ENCODE measurements around the gene KLHL40.

Gene KLHL40

GRCh38 chr3:42653303-42653559 lies 32.1 kb upstream of the KLHL40 start:
- peaks cover 39% of the 10 kb centered on the region for H3K4me1 ChIP-seq (ENCODE audit: control insufficient read depth, insufficient read depth, low read length)
- H3K27me3 ChIP-seq (ENCODE audit: control insufficient read depth, insufficient read depth, low read length): no peaks in the 10 kb centered on the region
- peak overlapping the region; percentile 83 for H3K27ac ChIP-seq (ENCODE audit: low read depth, low read length)
- H3K4me3 ChIP-seq (ENCODE audit: low read length): peak overlapping the region; percentile 78
- H3K36me3 ChIP-seq (ENCODE audit: control insufficient read depth, insufficient read depth, low read length): no peaks in the 10 kb centered on the region
- H3K9ac ChIP-seq (ENCODE audit: low read length): peak overlapping the region; percentile 57

DNA sequence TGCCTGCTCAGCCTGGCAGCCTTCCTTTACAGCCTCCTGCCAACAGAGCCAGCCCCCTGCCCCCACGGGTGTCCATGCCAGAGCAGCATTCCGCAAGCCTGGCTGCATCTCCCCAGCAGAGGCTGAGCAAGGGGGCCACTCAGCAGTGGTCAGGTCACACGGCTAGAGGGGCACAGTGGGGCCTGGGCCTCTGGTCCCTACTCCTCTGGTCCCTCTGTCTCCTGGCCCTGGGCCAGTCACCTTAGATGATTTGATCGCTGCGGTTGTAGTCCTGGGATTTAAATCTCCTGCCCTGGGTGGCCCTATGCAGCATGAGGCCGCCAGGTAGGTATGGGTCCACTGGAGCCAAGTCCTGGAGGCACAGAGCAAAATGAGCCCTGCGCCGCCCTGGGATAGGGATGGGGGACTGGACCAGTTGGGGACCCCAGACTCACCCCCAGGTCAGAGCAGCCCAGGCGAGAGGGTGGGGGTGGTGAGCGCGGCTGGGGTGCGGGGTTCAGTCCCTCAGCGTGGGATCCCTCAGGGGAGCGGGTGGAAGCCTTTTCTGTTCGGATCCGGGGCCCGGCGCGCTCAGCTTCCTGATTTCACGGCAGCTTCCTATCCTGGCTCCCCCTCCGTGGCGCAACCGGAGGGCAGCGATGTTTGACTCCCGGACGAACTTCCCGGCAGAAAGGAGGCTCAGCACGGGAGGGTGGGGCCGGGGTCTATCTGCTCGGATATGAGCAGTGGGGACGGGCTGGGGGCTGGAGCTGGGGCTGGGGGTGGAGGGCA lies 31.6 kb upstream of the KLHL40 start, which contains the start of gene ZBTB47:
TSS of gene ZBTB47 (plus strand) at position 138 of the 771 bp plus-strand sequence. CDS start 4,659 bp downstream, outside the sequence.
- Histone ChIP-seq H3K27me3 (ENCODE audit: control insufficient read depth, insufficient read depth, low read length) (no peaks in the 10 kb centered on the region), H3K36me3 (ENCODE audit: control insufficient read depth, insufficient read depth, low read length) (no peaks in the 10 kb centered on the region), H3K9ac (ENCODE audit: low read length) (peak within 1 kb of the TSS; percentile 57), H3K27ac (ENCODE audit: low read depth, low read length) (peak within 1 kb of the TSS; percentile 83), H3K4me3 (ENCODE audit: low read length) (peak within 1 kb of the TSS; percentile 79), H3K4me1 (ENCODE audit: control insufficient read depth, insufficient read depth, low read length) (peaks cover 39% of the 10 kb centered on the region)

GRCh38 chr3:42654331-42655201 lies 30.8 kb upstream of the KLHL40 start:
- Histone ChIP-seq H3K36me3 (ENCODE audit: control insufficient read depth, insufficient read depth, low read length) (peaks cover 2% of the 10 kb centered on the region), H3K9ac (ENCODE audit: low read length) (peak overlapping the region; percentile 49), H3K27ac (ENCODE audit: low read depth, low read length) (peak overlapping the region; percentile 83), H3K27me3 (ENCODE audit: control insufficient read depth, insufficient read depth, low read length) (no peaks in the 10 kb centered on the region), H3K4me3 (ENCODE audit: low read length) (peak overlapping the region; percentile 79), H3K4me1 (ENCODE audit: control insufficient read depth, insufficient read depth, low read length) (peaks cover 40% of the 10 kb centered on the region)

GRCh38 chr3:42655331-42655888 lies 29.9 kb upstream of the KLHL40 start:
- Histone ChIP-seq H3K9ac (ENCODE audit: low read length) (no peak overlapping the region), H3K27me3 (ENCODE audit: control insufficient read depth, insufficient read depth, low read length) (no peaks in the 10 kb centered on the region), H3K27ac (ENCODE audit: low read depth, low read length) (peak overlapping the region; percentile 75), H3K36me3 (ENCODE audit: control insufficient read depth, insufficient read depth, low read length) (peaks cover 3% of the 10 kb centered on the region), H3K4me1 (ENCODE audit: control insufficient read depth, insufficient read depth, low read length) (peaks cover 49% of the 10 kb centered on the region), H3K4me3 (ENCODE audit: low read length) (peak overlapping the region; percentile 79)

DNA sequence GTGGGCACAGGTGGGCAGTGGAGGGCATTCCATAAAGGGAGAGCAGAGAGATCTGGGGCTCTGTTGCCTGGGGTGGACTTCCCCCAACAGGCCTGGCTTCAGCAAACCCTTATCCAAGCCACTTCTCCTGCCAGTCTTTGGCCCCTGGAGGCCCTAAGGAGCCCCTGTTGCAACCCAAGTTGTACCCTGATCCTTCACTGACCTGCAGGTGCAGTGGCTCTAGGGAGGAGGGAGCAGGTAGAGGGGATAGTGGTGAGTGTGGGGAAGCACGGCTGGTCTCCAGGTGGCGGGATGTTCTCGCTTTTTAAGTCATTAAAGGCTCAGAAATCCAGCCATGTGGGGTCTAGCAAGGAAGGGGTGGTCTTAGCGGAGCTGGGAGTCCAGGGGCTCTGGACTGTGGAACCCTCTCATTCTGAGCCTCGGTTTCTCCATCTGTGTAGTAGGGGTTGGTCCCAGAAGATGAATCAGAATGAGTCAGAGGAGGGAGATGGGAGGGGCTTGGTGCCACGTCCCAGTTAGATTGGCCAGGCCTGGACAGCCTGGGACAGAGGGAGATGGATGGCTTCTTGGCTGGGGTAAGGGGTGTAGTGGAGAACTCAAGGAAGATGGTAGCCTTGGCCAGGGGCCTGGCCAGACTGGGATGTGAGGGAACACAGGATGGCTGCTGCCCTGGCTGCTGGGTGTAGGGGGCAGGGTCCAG lies 29.2 kb upstream of the KLHL40 start:
- Histone ChIP-seq H3K9ac (ENCODE audit: low read length) (no peak overlapping the region), H3K36me3 (ENCODE audit: control insufficient read depth, insufficient read depth, low read length) (peaks cover 5% of the 10 kb centered on the region), H3K4me1 (ENCODE audit: control insufficient read depth, insufficient read depth, low read length) (peaks cover 45% of the 10 kb centered on the region), H3K27ac (ENCODE audit: low read depth, low read length) (peak overlapping the region; percentile 75), H3K27me3 (ENCODE audit: control insufficient read depth, insufficient read depth, low read length) (no peaks in the 10 kb centered on the region), H3K4me3 (ENCODE audit: low read length) (peak overlapping the region; percentile 29)

DNA sequence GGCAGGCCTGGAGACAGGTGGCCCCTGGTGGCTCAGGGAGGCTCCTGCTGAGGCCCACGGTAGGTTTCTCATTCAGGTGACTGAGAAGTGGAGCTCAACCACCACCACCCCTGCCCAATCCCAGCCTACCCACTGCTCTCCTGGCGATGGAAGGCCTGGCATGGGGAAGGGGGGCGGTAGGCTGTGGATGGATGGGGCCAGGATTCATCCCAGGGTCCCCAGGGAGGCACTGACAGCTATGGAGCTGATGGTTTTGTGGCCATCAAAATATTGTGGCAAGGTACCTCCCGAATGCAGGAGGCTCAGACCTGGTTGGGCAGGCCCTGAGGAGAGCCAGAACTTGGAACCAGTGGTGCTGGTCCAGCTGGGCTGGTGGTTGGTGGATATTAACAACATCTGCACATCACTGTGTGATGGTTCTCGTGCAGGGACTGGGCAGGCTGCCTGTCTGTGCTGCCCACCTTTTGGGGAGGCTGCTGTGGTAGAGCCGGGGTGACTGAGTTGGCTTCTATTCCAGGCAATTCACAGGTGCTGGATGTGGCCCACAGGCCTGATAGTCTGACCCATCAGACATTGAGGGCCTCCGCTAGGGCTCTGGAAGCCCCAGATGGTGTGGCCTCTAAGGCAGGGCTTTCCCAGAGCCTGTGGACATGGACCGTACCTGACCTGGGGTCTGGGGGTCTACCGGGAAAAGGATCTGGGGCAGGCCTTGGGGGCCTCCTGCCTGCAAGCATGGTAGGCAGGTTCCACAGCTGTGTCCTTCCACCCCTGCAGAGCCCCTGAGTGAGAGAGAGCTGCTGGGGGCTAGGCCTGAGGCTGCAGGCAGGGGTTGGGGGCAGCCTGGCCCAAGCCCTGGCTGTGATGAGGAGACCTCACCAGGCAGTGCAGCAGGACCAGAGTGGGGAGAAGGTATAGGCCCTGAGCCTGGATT lies 28.4 kb upstream of the KLHL40 start:
- Histone ChIP-seq H3K36me3 (ENCODE audit: control insufficient read depth, insufficient read depth, low read length) (peaks cover 5% of the 10 kb centered on the region), H3K27me3 (ENCODE audit: control insufficient read depth, insufficient read depth, low read length) (no peaks in the 10 kb centered on the region), H3K9ac (ENCODE audit: low read length) (no peak overlapping the region), H3K4me3 (ENCODE audit: low read length) (no peak overlapping the region), H3K4me1 (ENCODE audit: control insufficient read depth, insufficient read depth, low read length) (peaks cover 37% of the 10 kb centered on the region), H3K27ac (ENCODE audit: low read depth, low read length) (no peak overlapping the region)

DNA sequence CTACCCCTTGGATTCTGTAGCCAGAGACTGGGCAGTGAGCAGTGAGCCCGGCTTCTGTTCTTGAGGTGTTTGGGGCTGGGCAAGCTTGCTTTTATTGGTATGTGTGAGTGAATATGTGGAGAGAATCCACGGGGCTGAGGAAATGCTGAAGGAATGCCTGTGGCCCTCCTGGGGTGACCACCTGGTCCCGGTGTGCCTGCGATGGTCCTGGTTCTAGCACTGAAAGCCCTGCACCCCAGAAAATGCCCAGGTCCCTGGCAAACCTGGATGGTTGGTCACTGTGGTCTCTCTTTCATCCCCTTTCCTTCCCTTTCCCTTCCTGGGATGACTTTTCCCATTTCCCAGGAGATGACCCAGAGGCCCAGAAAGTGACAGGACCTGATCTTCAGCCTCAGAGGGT lies 27.7 kb upstream of the KLHL40 start:
- Histone ChIP-seq H3K4me3 (ENCODE audit: low read length) (no peak overlapping the region), H3K27ac (ENCODE audit: low read depth, low read length) (no peak overlapping the region), H3K9ac (ENCODE audit: low read length) (no peak overlapping the region)

DNA sequence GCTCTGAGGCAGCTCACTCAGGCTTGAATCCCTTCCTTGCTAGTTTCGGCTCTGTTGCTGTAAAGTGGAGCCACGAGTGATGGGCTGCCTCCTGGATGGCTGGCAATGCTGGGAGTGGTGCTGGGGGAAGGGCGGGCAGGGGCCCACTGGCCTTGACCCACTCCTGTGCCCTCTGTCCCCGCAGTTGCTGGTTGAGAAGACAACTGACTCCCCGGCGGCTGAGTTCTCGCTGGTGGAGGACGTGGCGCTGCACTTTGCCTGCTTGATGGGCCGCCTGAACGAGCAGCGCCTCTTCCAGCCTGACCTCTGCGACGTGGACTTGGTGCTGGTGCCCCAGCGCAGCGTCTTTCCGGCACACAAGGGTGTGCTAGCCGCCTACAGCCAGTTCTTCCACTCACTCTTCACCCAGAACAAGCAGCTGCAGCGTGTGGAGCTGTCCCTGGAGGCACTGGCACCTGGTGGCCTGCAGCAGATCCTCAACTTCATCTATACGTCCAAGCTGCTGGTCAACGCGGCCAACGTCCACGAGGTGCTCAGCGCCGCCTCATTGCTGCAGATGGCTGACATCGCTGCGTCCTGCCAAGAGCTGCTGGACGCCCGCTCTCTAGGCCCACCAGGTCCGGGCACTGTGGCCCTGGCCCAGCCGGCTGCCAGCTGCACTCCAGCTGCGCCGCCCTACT lies 27.1 kb upstream of the KLHL40 start:
- H3K4me1 ChIP-seq (ENCODE audit: control insufficient read depth, insufficient read depth, low read length): peaks cover 24% of the 10 kb centered on the region
- no peak overlapping the region for H3K27ac ChIP-seq (ENCODE audit: low read depth, low read length)
- H3K36me3 ChIP-seq (ENCODE audit: control insufficient read depth, insufficient read depth, low read length): peaks cover 5% of the 10 kb centered on the region
- H3K9ac ChIP-seq (ENCODE audit: low read length): no peak overlapping the region
- H3K4me3 ChIP-seq (ENCODE audit: low read length): no peak overlapping the region
- H3K27me3 ChIP-seq (ENCODE audit: control insufficient read depth, insufficient read depth, low read length): no peaks in the 10 kb centered on the region

More for the DNA sequence above, 27.7 kb upstream of the KLHL40 start:
- Histone ChIP-seq H3K36me3 (ENCODE audit: control insufficient read depth, insufficient read depth, low read length) (peaks cover 5% of the 10 kb centered on the region), H3K4me1 (ENCODE audit: control insufficient read depth, insufficient read depth, low read length) (peaks cover 30% of the 10 kb centered on the region), H3K27me3 (ENCODE audit: control insufficient read depth, insufficient read depth, low read length) (no peaks in the 10 kb centered on the region)

DNA sequence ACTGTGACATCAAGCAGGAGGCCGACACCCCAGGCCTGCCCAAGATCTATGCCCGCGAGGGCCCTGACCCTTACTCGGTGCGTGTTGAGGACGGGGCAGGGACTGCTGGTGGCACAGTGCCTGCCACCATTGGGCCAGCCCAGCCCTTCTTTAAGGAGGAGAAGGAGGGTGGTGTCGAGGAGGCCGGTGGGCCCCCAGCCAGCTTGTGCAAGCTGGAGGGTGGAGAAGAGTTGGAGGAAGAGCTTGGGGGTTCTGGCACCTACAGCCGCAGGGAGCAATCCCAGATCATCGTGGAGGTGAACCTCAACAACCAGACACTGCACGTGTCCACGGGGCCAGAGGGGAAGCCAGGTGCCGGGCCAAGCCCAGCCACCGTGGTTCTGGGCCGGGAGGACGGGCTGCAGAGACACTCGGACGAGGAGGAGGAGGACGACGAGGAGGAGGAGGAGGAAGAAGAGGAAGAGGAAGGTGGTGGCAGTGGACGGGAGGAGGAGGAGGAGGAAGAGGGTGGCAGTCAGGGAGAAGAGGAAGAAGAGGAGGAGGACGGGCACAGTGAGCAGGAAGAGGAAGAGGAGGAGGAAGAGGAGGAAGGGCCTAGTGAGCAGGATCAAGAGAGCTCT lies 26.5 kb upstream of the KLHL40 start:
- H3K27ac ChIP-seq (ENCODE audit: low read depth, low read length): no peak overlapping the region
- no peak overlapping the region for H3K9ac ChIP-seq (ENCODE audit: low read length)
- H3K4me1 ChIP-seq (ENCODE audit: control insufficient read depth, insufficient read depth, low read length): peaks cover 22% of the 10 kb centered on the region
- H3K27me3 ChIP-seq (ENCODE audit: control insufficient read depth, insufficient read depth, low read length): no peaks in the 10 kb centered on the region
- H3K4me3 ChIP-seq (ENCODE audit: low read length): no peak overlapping the region
- H3K36me3 ChIP-seq (ENCODE audit: control insufficient read depth, insufficient read depth, low read length): peaks cover 5% of the 10 kb centered on the region

DNA sequence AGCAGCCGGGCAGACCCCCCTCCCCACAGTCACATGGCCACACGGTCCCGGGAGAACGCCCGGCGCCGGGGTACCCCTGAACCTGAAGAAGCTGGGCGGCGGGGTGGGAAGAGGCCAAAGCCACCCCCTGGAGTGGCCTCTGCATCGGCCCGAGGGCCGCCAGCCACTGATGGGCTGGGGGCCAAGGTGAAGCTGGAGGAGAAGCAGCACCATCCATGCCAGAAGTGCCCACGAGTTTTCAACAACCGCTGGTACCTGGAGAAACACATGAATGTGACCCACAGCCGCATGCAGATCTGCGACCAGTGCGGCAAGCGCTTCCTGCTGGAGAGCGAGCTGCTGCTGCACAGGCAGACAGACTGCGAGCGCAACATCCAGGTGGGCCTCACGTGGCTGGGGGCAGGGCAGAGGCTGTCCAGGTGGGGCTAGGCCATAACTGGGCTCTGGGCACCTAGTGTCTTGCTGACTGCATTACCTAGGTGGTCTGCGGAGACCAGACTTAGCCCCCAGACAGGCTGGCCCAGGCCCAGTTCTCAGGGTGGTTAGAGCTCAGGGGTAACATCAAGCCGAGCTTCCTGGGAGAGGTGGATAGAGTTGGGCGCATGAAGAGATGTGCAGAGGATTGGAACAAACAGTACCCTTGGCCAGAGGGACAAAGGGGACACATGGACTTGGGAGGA lies 25.7 kb upstream of the KLHL40 start:
- peaks cover 22% of the 10 kb centered on the region for H3K4me1 ChIP-seq (ENCODE audit: control insufficient read depth, insufficient read depth, low read length)
- peak overlapping the region; percentile 47 for H3K27ac ChIP-seq (ENCODE audit: low read depth, low read length)
- H3K36me3 ChIP-seq (ENCODE audit: control insufficient read depth, insufficient read depth, low read length): peaks cover 5% of the 10 kb centered on the region
- H3K4me3 ChIP-seq (ENCODE audit: low read length): no peak overlapping the region
- no peaks in the 10 kb centered on the region for H3K27me3 ChIP-seq (ENCODE audit: control insufficient read depth, insufficient read depth, low read length)
- no peak overlapping the region for H3K9ac ChIP-seq (ENCODE audit: low read length)

Data from rectal smooth muscle tissue (tissue), 1 donor.